ENCODE measurements around the gene LRP5.
"Not testable (repeated sequence)": the region's sequence is repeated elsewhere in the genome, so short reads cannot be mapped to it uniquely, and the experiment has no call there.

Gene LRP5

GRCh38 chr11:68429661-68430060 lies 117.3 kb downstream of the LRP5 start:
- peaks cover 57 to 67% of the 10 kb centered on the region in 2 donors for H3K36me3 ChIP-seq (ENCODE audit: control insufficient read depth in 2 of 2, insufficient read depth in 2 of 2, low read length in 2 of 2)
- H3K27ac ChIP-seq (ENCODE audit: low read length), result no peak overlapping the region
- H3K27me3 ChIP-seq (ENCODE audit: control insufficient read depth in 1 of 2, insufficient read depth in 2 of 2, low read length in 2 of 2), result no peaks in the 10 kb centered on the region
- H3K4me3 ChIP-seq (ENCODE audit: low read length in 2 of 2), result no peak overlapping the region
- H3K9me3 ChIP-seq (ENCODE audit: control insufficient read depth in 2 of 2, low read length in 2 of 2), result peaks cover 0 to 8% of the 10 kb centered on the region in 2 donors
- H3K4me1 ChIP-seq (ENCODE audit: control insufficient read depth, insufficient read depth, low read length), result no peaks in the 10 kb centered on the region
- H3K9ac ChIP-seq (ENCODE audit: low read length in 2 of 2), result no peak overlapping the region

- no peak overlapping the region for H3K9ac ChIP-seq (ENCODE audit: low read length in 2 of 2)
- no peaks in the 10 kb centered on the region for H3K27me3 ChIP-seq (ENCODE audit: control insufficient read depth in 1 of 2, insufficient read depth in 2 of 2, low read length in 2 of 2)
- peaks cover 57 to 67% of the 10 kb centered on the region in 2 donors for H3K36me3 ChIP-seq (ENCODE audit: control insufficient read depth in 2 of 2, insufficient read depth in 2 of 2, low read length in 2 of 2)
- peaks cover 0 to 8% of the 10 kb centered on the region in 2 donors for H3K9me3 ChIP-seq (ENCODE audit: control insufficient read depth in 2 of 2, low read length in 2 of 2)
- H3K4me3 ChIP-seq (ENCODE audit: low read length in 2 of 2), result no peak overlapping the region
- no peak overlapping the region for H3K27ac ChIP-seq (ENCODE audit: low read length)
- no peaks in the 10 kb centered on the region for H3K4me1 ChIP-seq (ENCODE audit: control insufficient read depth, insufficient read depth, low read length)
Observed at GRCh38 chr11:68430384-68430783, 118.0 kb downstream of the LRP5 start.

GRCh38 chr11:68430801-68431200 lies 118.4 kb downstream of the LRP5 start:
- Histone ChIP-seq H3K27me3 (ENCODE audit: control insufficient read depth in 1 of 2, insufficient read depth in 2 of 2, low read length in 2 of 2) (no peaks in the 10 kb centered on the region), H3K4me3 (ENCODE audit: low read length in 2 of 2) (no peak overlapping the region), H3K9me3 (ENCODE audit: control insufficient read depth in 2 of 2, low read length in 2 of 2) (peaks cover 0 to 8% of the 10 kb centered on the region in 2 donors), H3K36me3 (ENCODE audit: control insufficient read depth in 2 of 2, insufficient read depth in 2 of 2, low read length in 2 of 2) (peaks cover 54 to 64% of the 10 kb centered on the region in 2 donors), H3K4me1 (ENCODE audit: control insufficient read depth, insufficient read depth, low read length) (no peaks in the 10 kb centered on the region), H3K9ac (ENCODE audit: low read length in 2 of 2) (no peak overlapping the region), H3K27ac (ENCODE audit: low read length) (no peak overlapping the region)

GRCh38 chr11:68431984-68432645 lies 119.7 kb downstream of the LRP5 start:
- no peaks in the 10 kb centered on the region for H3K27me3 ChIP-seq (ENCODE audit: control insufficient read depth in 1 of 2, insufficient read depth in 2 of 2, low read length in 2 of 2)
- peaks cover 2% of the 10 kb centered on the region for H3K4me1 ChIP-seq (ENCODE audit: control insufficient read depth, insufficient read depth, low read length)
- H3K4me3 ChIP-seq (ENCODE audit: low read length in 2 of 2), result no peak overlapping the region
- H3K36me3 ChIP-seq (ENCODE audit: control insufficient read depth in 2 of 2, insufficient read depth in 2 of 2, low read length in 2 of 2), result peaks cover 49 to 59% of the 10 kb centered on the region in 2 donors
- peaks cover 0 to 8% of the 10 kb centered on the region in 2 donors for H3K9me3 ChIP-seq (ENCODE audit: control insufficient read depth in 2 of 2, low read length in 2 of 2)
- no peak overlapping the region for H3K9ac ChIP-seq (ENCODE audit: low read length in 2 of 2)
- H3K27ac ChIP-seq (ENCODE audit: low read length), result no peak overlapping the region

DNA sequence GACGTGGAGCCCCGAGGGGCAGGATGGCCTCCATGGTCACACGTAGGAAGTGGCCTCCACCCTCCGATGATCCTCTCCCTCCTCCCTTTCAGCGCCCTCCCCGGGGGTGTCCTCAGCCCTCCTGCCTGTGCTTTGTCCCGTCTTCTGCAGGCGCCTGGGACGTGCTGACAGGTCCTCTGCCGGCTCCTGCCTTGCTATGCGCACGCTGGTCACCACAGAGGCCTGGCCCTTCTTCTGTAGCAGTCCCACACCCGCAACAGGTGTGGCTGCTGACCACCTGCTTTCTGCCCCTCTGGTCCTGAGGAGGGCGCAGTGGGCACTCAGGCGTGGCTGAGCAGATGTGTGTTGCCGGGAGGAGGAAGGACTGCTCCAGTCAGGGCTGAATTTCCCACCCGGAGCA lies 120.5 kb downstream of the LRP5 start:
- Histone ChIP-seq H3K9me3 (ENCODE audit: control insufficient read depth in 2 of 2, low read length in 2 of 2) (peaks cover 0 to 8% of the 10 kb centered on the region in 2 donors), H3K27ac (ENCODE audit: low read length) (no peak overlapping the region), H3K36me3 (ENCODE audit: control insufficient read depth in 2 of 2, insufficient read depth in 2 of 2, low read length in 2 of 2) (peaks cover 50 to 61% of the 10 kb centered on the region in 2 donors)

GRCh38 chr11:68433541-68433940 lies 121.2 kb downstream of the LRP5 start:
- peaks cover 8% of the 10 kb centered on the region for H3K4me1 ChIP-seq (ENCODE audit: control insufficient read depth, insufficient read depth, low read length)
- H3K9ac ChIP-seq (ENCODE audit: low read length in 2 of 2), result no peak overlapping the region
- H3K27me3 ChIP-seq (ENCODE audit: control insufficient read depth in 1 of 2, insufficient read depth in 2 of 2, low read length in 2 of 2), result no peaks in the 10 kb centered on the region
- no peak overlapping the region for H3K4me3 ChIP-seq (ENCODE audit: low read length in 2 of 2)
- H3K36me3 ChIP-seq (ENCODE audit: control insufficient read depth in 2 of 2, insufficient read depth in 2 of 2, low read length in 2 of 2), result peaks cover 46 to 60% of the 10 kb centered on the region in 2 donors
- H3K27ac ChIP-seq (ENCODE audit: low read length), result no peak overlapping the region
- peaks cover 0 to 8% of the 10 kb centered on the region in 2 donors for H3K9me3 ChIP-seq (ENCODE audit: control insufficient read depth in 2 of 2, low read length in 2 of 2)

More for the DNA sequence above, 120.5 kb downstream of the LRP5 start:
- peaks cover 8% of the 10 kb centered on the region for H3K4me1 ChIP-seq (ENCODE audit: control insufficient read depth, insufficient read depth, low read length)
- H3K27me3 ChIP-seq (ENCODE audit: control insufficient read depth in 1 of 2, insufficient read depth in 2 of 2, low read length in 2 of 2), result no peaks in the 10 kb centered on the region
- no peak overlapping the region for H3K9ac ChIP-seq (ENCODE audit: low read length in 2 of 2)
- H3K4me3 ChIP-seq (ENCODE audit: low read length in 2 of 2), result no peak overlapping the region

GRCh38 chr11:68434159-68434558 lies 121.8 kb downstream of the LRP5 start:
- H3K9ac ChIP-seq (ENCODE audit: low read length in 2 of 2); H3K27me3 ChIP-seq (ENCODE audit: control insufficient read depth in 1 of 2, insufficient read depth in 2 of 2, low read length in 2 of 2); H3K27ac ChIP-seq (ENCODE audit: low read length); H3K9me3 ChIP-seq (ENCODE audit: control insufficient read depth in 2 of 2, low read length in 2 of 2); H3K4me3 ChIP-seq (ENCODE audit: low read length in 2 of 2); H3K4me1 ChIP-seq (ENCODE audit: control insufficient read depth, insufficient read depth, low read length): not testable (repeated sequence)
- H3K36me3 ChIP-seq (ENCODE audit: control insufficient read depth in 2 of 2, insufficient read depth in 2 of 2, low read length in 2 of 2), result peaks cover 46 to 63% of the 10 kb centered on the region in 2 donors

- Histone ChIP-seq H3K9ac (ENCODE audit: low read length in 2 of 2) (no peak overlapping the region), H3K4me1 (ENCODE audit: control insufficient read depth, insufficient read depth, low read length) (peaks cover 12% of the 10 kb centered on the region), H3K27me3 (ENCODE audit: control insufficient read depth in 1 of 2, insufficient read depth in 2 of 2, low read length in 2 of 2) (no peaks in the 10 kb centered on the region), H3K4me3 (ENCODE audit: low read length in 2 of 2) (no peak overlapping the region), H3K9me3 (ENCODE audit: control insufficient read depth in 2 of 2, low read length in 2 of 2) (no peaks in the 10 kb centered on the region), H3K36me3 (ENCODE audit: control insufficient read depth in 2 of 2, insufficient read depth in 2 of 2, low read length in 2 of 2) (peaks cover 36 to 57% of the 10 kb centered on the region in 2 donors), H3K27ac (ENCODE audit: low read length) (no peak overlapping the region)
Observed at GRCh38 chr11:68436162-68436888, 123.9 kb downstream of the LRP5 start.

DNA sequence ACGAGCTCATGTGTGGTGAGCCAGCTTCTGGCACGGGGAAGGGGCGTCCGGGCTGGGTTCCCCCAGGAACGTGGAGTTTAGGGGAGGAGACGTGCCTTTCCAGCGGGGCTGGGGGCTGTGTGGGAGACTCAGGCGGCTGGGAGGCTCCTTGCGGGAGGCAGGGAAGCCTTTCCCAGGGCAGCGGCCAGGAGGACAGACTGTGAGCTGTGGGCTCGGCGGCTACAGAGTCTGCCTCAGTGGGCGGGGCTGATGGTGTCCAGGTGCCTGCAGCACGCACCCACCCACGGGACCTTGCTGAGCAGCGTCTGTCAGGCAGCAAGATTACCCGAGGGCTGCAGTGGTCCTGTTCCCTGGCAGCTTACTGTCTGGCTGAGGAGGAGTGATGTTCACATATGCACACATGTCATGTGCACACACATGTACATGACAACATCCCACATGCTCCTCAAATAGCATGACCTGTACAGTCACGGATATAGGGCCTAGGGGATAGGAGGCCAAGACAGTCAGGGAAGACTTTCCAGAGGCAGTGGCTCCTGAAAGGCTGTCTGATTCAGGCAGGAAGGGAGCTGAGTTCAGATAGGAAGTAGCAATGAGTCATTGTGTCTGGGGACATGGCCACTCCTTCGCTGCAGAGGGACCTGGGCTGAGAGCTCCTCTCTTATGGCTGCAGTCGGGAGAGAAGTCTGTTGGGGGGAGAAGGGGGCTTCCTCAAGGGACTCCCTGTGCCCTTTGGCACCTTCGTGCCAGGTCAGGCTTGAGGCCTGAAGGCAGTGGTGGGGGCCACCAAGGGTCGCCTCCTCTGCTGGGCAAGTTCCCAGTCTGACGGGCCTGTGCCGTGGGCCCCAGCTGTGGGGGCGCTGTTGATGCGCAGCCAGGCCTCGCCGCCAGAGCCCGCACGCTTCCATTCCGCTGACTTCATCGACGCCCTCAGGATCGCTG lies 124.9 kb downstream of the LRP5 start:
- no peak overlapping the region for H3K9ac ChIP-seq (ENCODE audit: low read length in 2 of 2)
- H3K36me3 ChIP-seq (ENCODE audit: control insufficient read depth in 2 of 2, insufficient read depth in 2 of 2, low read length in 2 of 2), result peaks cover 32 to 53% of the 10 kb centered on the region in 2 donors
- peaks cover 13% of the 10 kb centered on the region for H3K4me1 ChIP-seq (ENCODE audit: control insufficient read depth, insufficient read depth, low read length)
- H3K27ac ChIP-seq (ENCODE audit: low read length), result no peak overlapping the region
- H3K27me3 ChIP-seq (ENCODE audit: control insufficient read depth in 1 of 2, insufficient read depth in 2 of 2, low read length in 2 of 2), result no peaks in the 10 kb centered on the region
- no peak overlapping the region for H3K4me3 ChIP-seq (ENCODE audit: low read length in 2 of 2)
- H3K9me3 ChIP-seq (ENCODE audit: control insufficient read depth in 2 of 2, low read length in 2 of 2), result no peaks in the 10 kb centered on the region

DNA sequence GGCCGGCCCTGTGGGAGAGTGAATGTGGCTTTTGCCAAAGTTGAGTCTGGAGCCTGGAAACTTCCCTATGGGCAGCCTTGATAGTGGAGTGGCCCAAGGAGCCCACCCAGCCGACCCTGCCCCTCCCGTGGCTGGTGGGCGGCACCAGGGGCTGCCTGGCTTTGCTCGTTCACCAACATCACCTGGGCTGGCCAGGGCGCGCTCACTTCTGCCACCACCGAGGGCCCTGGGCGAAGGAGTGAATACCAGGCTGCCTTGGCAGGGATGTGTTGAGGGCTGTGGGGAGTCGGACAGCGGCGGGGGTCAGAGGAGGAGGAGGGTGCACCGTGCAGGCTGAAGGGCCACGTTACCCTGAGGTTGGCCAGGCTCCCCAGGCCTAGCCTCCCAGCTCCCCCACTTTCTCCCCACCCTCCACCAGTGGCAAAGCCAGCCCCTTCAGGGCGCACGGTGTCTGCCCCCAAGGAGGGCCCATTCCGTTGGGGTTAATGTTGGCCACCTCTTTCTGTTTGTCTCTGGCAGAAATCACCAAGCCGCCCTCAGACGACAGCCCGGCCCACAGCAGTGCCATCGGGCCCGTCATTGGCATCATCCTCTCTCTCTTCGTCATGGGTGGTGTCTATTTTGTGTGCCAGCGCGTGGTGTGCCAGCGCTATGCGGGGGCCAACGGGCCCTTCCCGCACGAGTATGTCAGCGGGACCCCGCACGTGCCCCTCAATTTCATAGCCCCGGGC lies 125.7 kb downstream of the LRP5 start:
- H3K36me3 ChIP-seq (ENCODE audit: control insufficient read depth in 2 of 2, insufficient read depth in 2 of 2, low read length in 2 of 2), result peaks cover 37 to 51% of the 10 kb centered on the region in 2 donors
- no peaks in the 10 kb centered on the region for H3K27me3 ChIP-seq (ENCODE audit: control insufficient read depth in 1 of 2, insufficient read depth in 2 of 2, low read length in 2 of 2)
- peaks cover 13% of the 10 kb centered on the region for H3K4me1 ChIP-seq (ENCODE audit: control insufficient read depth, insufficient read depth, low read length)
- no peak overlapping the region for H3K4me3 ChIP-seq (ENCODE audit: low read length in 2 of 2)
- no peaks in the 10 kb centered on the region for H3K9me3 ChIP-seq (ENCODE audit: control insufficient read depth in 2 of 2, low read length in 2 of 2)
- H3K9ac ChIP-seq (ENCODE audit: low read length in 2 of 2), result no peak overlapping the region
- H3K27ac ChIP-seq (ENCODE audit: low read length), result no peak overlapping the region
